HCT116 (cell line): ENCODE data around the gene PSENEN. TPM values are rescaled to one million over a fixed set of nuclear protein-coding genes. Genes with fewer than 3 reads are reported as not detected.

Experiments
- ATAC-seq: fragments of 200-7000 bp; cut with Tn5 transposase; 2 replicates; pipeline ENCODE4 v1.9.1; 2020; ENCODE audit warnings: mild to moderate bottlenecking, moderate library complexity
- BruUV-seq: library from RNA; stranded (reverse); fragments of 400-500 nt; replicated peaks from 2 replicates; lab custom pipeline; 2021; lab: Mats Ljungman, UMichigan
- CTCF ChIA-PET: fragments of 300-600 bp; sonication (Branson Sonifier 250); formaldehyde crosslinking; loops from one replicate; lab custom pipeline; 2021; ENCODE audit warnings: antibody characterized with exemption; lab: Charles Lee
- POLR2A ChIA-PET: fragments of 300-600, 350-600 bp; sonication (Branson Sonifier 250); formaldehyde crosslinking; loops from one replicate; lab custom pipeline; 2021; ENCODE audit warnings: antibody characterized with exemption; lab: Charles Lee
- RAD21 ChIA-PET, 2 experiments: fragments of 300-600 bp; sonication (Branson Sonifier 250); formaldehyde crosslinking; loops; one replicate each; lab custom pipeline; 2023; ENCODE audit warnings: low total read pairs in 2 of 2; ENCODE audit not compliant: uncharacterized antibody in 2 of 2, unreplicated experiment in 2 of 2, low non-redundant PET in 1 of 2; lab: Charles Lee
- DNase-seq: peaks from one replicate; pipeline ENCODE4 v3.0.0-alpha.2; 2010; ENCODE audit warnings: low read depth, low spot score
- H2AFZ ChIP-seq: fragments of 200-600 bp; shearing (Covaris generic), sonication (generic); 2 replicates; pipeline ENCODE4 v1.6.1; 2017; ENCODE audit warnings: low read depth, mixed run types, mixed read lengths, antibody characterized with exemption, low read length; ENCODE audit not compliant: poor library complexity, severe bottlenecking
- H3K27ac ChIP-seq: 2 replicates; pipeline ENCODE4 v1.5.1; 2012; ENCODE audit warnings: low read depth, low read length
- H3K27me3 ChIP-seq: fragments of 200-600 bp; sonication (generic); 2 replicates; pipeline ENCODE4 v1.6.1; 2016; ENCODE audit warnings: mixed run types, low read length, mixed read lengths; ENCODE audit not compliant: insufficient read depth
- H3K36me3 ChIP-seq, 2 experiments: fragments of 200-500 bp in 1 of 2; fragments of 200-600 bp in 1 of 2; sonication (Bioruptor generic) in 1 of 2; sonication (generic) in 1 of 2; 2 replicates each; pipeline versions ENCODE4 v1.5.1 to v1.6.1; 2014 to 2016; ENCODE audit warnings: low read length in 2 of 2, inconsistent platforms in 1 of 2, mixed read lengths in 1 of 2, mixed run types in 1 of 2; ENCODE audit not compliant: insufficient read depth in 2 of 2, control insufficient read depth in 1 of 2
- H3K4me1 ChIP-seq, 2 experiments: fragments of 200-600 bp in 1 of 2; sonication (generic) in 1 of 2; 2 replicates each; pipeline versions ENCODE4 v1.5.1 to v1.6.1; 2012 to 2017; ENCODE audit warnings: low read length in 2 of 2, inconsistent platforms in 1 of 2, mild to moderate bottlenecking in 1 of 2, mixed read lengths in 1 of 2, mixed run types in 1 of 2, moderate library complexity in 1 of 2; ENCODE audit not compliant: insufficient read depth in 2 of 2, control insufficient read depth in 1 of 2
- H3K4me2 ChIP-seq: fragments of 200-600 bp; sonication (generic); 2 replicates; pipeline ENCODE4 v1.6.1; 2017; ENCODE audit warnings: mixed run types, low read length, mixed read lengths
- H3K4me3 ChIP-seq, 2 experiments: fragments of 200-600 bp in 1 of 2; sonication (generic) in 1 of 2; replicated peaks in 1 of 2; 2 replicates each; pipeline ENCODE4 v1.5.1; 2011 to 2016; ENCODE audit warnings: low read length in 2 of 2, control low read depth in 1 of 2, low read depth in 1 of 2, mild to moderate bottlenecking in 1 of 2, mixed read lengths in 1 of 2, mixed run types in 1 of 2
- H3K79me2 ChIP-seq: fragments of 200-600 bp; sonication (generic); 2 replicates; pipeline ENCODE4 v1.6.1; 2017; ENCODE audit warnings: mild to moderate bottlenecking, mixed run types, low read length, moderate library complexity, mixed read lengths; ENCODE audit not compliant: insufficient read depth
- H3K9ac ChIP-seq: fragments of 200-600 bp; sonication (generic); 2 replicates; pipeline ENCODE4 v1.6.1; 2016; ENCODE audit warnings: low read length, mixed read lengths
- H3K9me2 ChIP-seq: fragments of 200-600 bp; sonication (generic), shearing (Covaris generic); 2 replicates; pipeline ENCODE4 v1.6.1; 2017; ENCODE audit warnings: mixed run types, mild to moderate bottlenecking, moderate library complexity; ENCODE audit not compliant: insufficient read depth
- H3K9me3 ChIP-seq, 2 experiments: fragments of 200-500 bp in 1 of 2; fragments of 200-600 bp in 1 of 2; sonication (Bioruptor generic) in 1 of 2; sonication (generic) in 1 of 2; 2 replicates each; pipeline ENCODE4 v1.6.1; 2014 to 2017; ENCODE audit warnings: low read length in 2 of 2, mixed read lengths in 2 of 2, inconsistent platforms in 1 of 2, low read depth in 1 of 2, mild to moderate bottlenecking in 1 of 2, mixed run types in 1 of 2, moderate library complexity in 1 of 2; ENCODE audit not compliant: control insufficient read depth in 1 of 2, insufficient read depth in 1 of 2
- H4K20me1 ChIP-seq: fragments of 200-600 bp; sonication (generic), shearing (Covaris generic); 2 replicates; pipeline ENCODE4 v1.6.1; 2017; ENCODE audit warnings: mixed run types, mild to moderate bottlenecking, moderate library complexity; ENCODE audit not compliant: insufficient read depth
- CBX3 ChIP-seq: IDR thresholded peaks from 2 replicates; pipeline ENCODE4 v1.6.1; 2012; ENCODE audit warnings: low read depth
- CTCF ChIP-seq, 3 experiments: fragments of 200-600 bp in 1 of 3; sonication (generic) in 1 of 3; IDR thresholded peaks in 2 of 3; conservative IDR thresholded peaks in 1 of 3; 2 replicates each; pipeline ENCODE4 v1.5.1; 2012 to 2017; ENCODE audit warnings: low read depth in 2 of 3, low read length in 2 of 3, antibody characterized with exemption in 1 of 3, borderline replicate concordance in 1 of 3, control low read depth in 1 of 3, mild to moderate bottlenecking in 1 of 3, mixed read lengths in 1 of 3, mixed run types in 1 of 3, moderate library complexity in 1 of 3; ENCODE audit not compliant: insufficient read depth in 1 of 3
- EGR1 ChIP-seq: IDR thresholded peaks from 2 replicates; pipeline ENCODE4 v1.6.1; 2012; ENCODE audit warnings: low read depth
- ELF1 ChIP-seq: IDR thresholded peaks from 2 replicates; pipeline ENCODE4 v1.6.1; 2012; ENCODE audit warnings: low read depth, borderline replicate concordance
- EZH2 ChIP-seq: fragments of 200-600 bp; sonication (generic); IDR thresholded peaks from 2 replicates; pipeline ENCODE4 v1.6.1; 2017; ENCODE audit warnings: antibody characterized with exemption, mixed run types
- FOSL1 ChIP-seq: IDR thresholded peaks from 2 replicates; pipeline ENCODE4 v1.6.1; 2012; ENCODE audit warnings: low read depth
- MAX ChIP-seq: IDR thresholded peaks from 2 replicates; pipeline ENCODE4 v1.6.1; 2012
- POLR2A ChIP-seq: IDR thresholded peaks from 2 replicates; pipeline ENCODE4 v1.7.0; 2011; ENCODE audit warnings: borderline replicate concordance; ENCODE audit not compliant: insufficient read depth, insufficient read length; ENCODE audit errors: extremely low read depth
- POLR2AphosphoS5 ChIP-seq: IDR thresholded peaks from 2 replicates; pipeline ENCODE4 v1.6.1; 2011; ENCODE audit warnings: mild to moderate bottlenecking, low read depth, low read length, moderate library complexity
- RAD21 ChIP-seq: IDR thresholded peaks from 2 replicates; pipeline ENCODE4 v1.6.1; 2012; ENCODE audit warnings: low read depth, mild to moderate bottlenecking
- SIN3A ChIP-seq: IDR thresholded peaks from 2 replicates; pipeline ENCODE4 v1.6.1; 2012; ENCODE audit warnings: low read depth
- SRF ChIP-seq: IDR thresholded peaks from 2 replicates; pipeline ENCODE4 v1.6.1; 2012; ENCODE audit warnings: low read depth
- TCF7L2 ChIP-seq: IDR thresholded peaks from 2 replicates; pipeline ENCODE4 v1.7.0; 2011; ENCODE audit warnings: borderline replicate concordance, inconsistent platforms; ENCODE audit not compliant: insufficient read depth, insufficient read length; ENCODE audit errors: extremely low read depth
- YY1 ChIP-seq: IDR thresholded peaks from 2 replicates; pipeline ENCODE4 v1.6.1; 2011; ENCODE audit warnings: low read length, low read depth, moderate library complexity, mild to moderate bottlenecking; ENCODE audit not compliant: insufficient replicate concordance; ENCODE audit errors: extremely low read depth
- ZBTB33 ChIP-seq: IDR thresholded peaks from 2 replicates; pipeline ENCODE4 v1.6.1; 2011; ENCODE audit warnings: mild to moderate bottlenecking, low read length, moderate library complexity; ENCODE audit not compliant: insufficient replicate concordance; ENCODE audit errors: extremely low read depth
- ZFX ChIP-seq: fragments of 450-650 bp; IDR thresholded peaks from 2 replicates; pipeline ENCODE4 v1.6.1; 2017
- intact Hi-C: fragments of 100-400 bp; cut with micrococcal nuclease; formaldehyde crosslinking; loops from 2 replicates; pipeline ENCODE4 v1.10.0; 2022
- total RNA-seq: library from RNA; stranded (reverse); gene quantifications from one replicate; pipeline ENCODE4 v1.2.1, GENCODE V29; 2021; ENCODE audit not compliant: unreplicated experiment
- TF ChIP-seq, protein P1 (sequence below): IDR thresholded peaks from 2 replicates; pipeline ENCODE4 v1.6.1; 2012

PSENEN gene
- total RNA-seq, 1 experiment from 2014 or later: 55.3 TPM

- TF ChIP-seq, protein P1, sequence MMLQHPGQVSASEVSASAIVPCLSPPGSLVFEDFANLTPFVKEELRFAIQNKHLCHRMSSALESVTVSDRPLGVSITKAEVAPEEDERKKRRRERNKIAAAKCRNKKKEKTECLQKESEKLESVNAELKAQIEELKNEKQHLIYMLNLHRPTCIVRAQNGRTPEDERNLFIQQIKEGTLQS: no peak
- TF ChIP-seq EZH2 (no peak), SRF (no peak), ZBTB33 (no peak), RAD21 (no peak)
- TF ChIP-seq, all 23 proteins: peak for 0
These were observed 47.4 kb downstream of the PSENEN start (continued) for GRCh38 chr19:35792888-35793287.

DNA sequence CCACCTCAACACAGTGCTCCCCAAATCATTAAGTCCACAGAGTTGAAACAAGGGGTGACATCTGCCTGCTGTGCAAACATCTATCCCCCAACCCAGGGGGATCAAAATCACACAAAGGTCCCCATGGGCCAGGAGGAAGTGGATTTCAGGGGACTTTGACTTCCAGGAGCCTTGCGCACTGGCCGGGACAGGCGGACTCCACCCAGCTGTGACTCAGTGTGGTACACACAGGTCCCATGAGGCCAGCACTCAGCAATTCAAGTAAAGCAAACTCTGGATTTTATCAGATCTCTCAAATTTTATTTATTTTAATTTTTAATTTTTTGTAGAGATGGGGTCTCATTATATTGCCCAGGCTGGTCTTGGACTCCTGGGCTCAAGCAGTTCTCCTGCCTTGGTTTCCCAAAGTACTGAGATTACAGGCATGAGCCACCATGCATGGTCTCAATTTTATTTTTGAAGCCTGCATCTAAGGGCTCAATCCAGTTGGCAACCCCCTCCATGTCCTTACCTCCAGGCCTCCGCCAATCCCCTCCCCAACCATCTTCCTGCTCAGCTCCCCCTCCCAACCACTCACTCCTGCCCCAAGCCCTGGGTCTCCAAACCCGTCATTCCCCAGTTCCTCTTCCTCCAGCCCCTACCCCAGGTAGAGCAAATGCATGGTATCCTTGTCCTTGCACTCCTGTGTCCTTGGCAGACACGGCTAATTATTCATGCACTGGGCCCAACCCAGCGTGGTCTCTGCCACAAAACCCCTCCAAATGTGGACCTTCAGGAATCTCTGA, 48.1 kb downstream of the PSENEN start:
- DNase-seq (no peak), ATAC-seq (no peak; the same call in 1 of the 2 replicates)
- TF ChIP-seq POLR2A (no peak), FOSL1 (no peak), TCF7L2 (no peak), EZH2 (no peak), ELF1 (no peak), ZFX (no peak), SIN3A (no peak), SRF (no peak), MAX (no peak), POLR2AphosphoS5 (no peak), YY1 (no peak), CBX3 (no peak), ZBTB33 (no peak), CTCF (IDR thresholded peaks at IDR 0.05 in 2 of 3, conservative IDR thresholded peaks at IDR 0.05 in 1 of 3; ENCODE audit: borderline replicate concordance in 1 of 3, insufficient read depth in 1 of 3, low read depth in 2 of 3, low read length in 2 of 3) (no peak), EGR1 (no peak)
- TF ChIP-seq, protein P1: no peak

More for the DNA sequence above, 48.1 kb downstream of the PSENEN start:
- no peaks in the 10 kb centered on the region for H3K36me3 ChIP-seq
- H2AFZ ChIP-seq: no peak overlapping the region
- H3K27me3 ChIP-seq: no peaks in the 10 kb centered on the region
- CTCF ChIA-PET: no interaction called here
- RAD21 ChIA-PET: no interaction called here
- H4K20me1 ChIP-seq: no peaks in the 10 kb centered on the region
- H3K27ac ChIP-seq: no peak overlapping the region
- no peaks in the 10 kb centered on the region for H3K9me2 ChIP-seq
- no peaks in the 10 kb centered on the region for H3K79me2 ChIP-seq
- BruUV-seq: no TSS peak
- no peaks in the 10 kb centered on the region for H3K9me3 ChIP-seq
- H3K9ac ChIP-seq: no peak overlapping the region
- peak overlapping the region; percentile 35; the same call in 1 of the 2 replicates for H3K4me2 ChIP-seq
- POLR2A ChIA-PET: no interaction called here
- H3K4me1 ChIP-seq: peaks cover 0 to 5% of the 10 kb centered on the region in 2 experiments; a peak in 2 of 4 replicates
- intact Hi-C loops: no loop called here
- H3K4me3 ChIP-seq: no peak overlapping the region
